Astrocyte of the spinal cord (primary cell): ENCODE data around the gene CCNI2.

Source experiments
- DNase-seq: peaks from one replicate; pipeline ENCODE4 v3.0.0; 2011; ENCODE audit warnings: low read depth, low spot score
- H3K4me3 ChIP-seq: 2 replicates; pipeline ENCODE4 v1.5.1; 2011; ENCODE audit warnings: low read depth, mild to moderate bottlenecking, low read length, moderate library complexity
- CTCF ChIP-seq: IDR thresholded peaks from 2 replicates; pipeline ENCODE4 v1.5.1; 2012; ENCODE audit warnings: low read depth, mild to moderate bottlenecking, low read length, inconsistent platforms
- in situ Hi-C: cut with HindIII; loops from 2 replicates; pipeline ENCODE4 v1.10.0; 2017; ENCODE audit warnings: low sequenced_read_pairs

CCNI2 gene

GRCh38 chr5:132746954-132747615 is at the start of gene CCNI2:
TSS of gene CCNI2 (plus strand) at chr5:132747426. CDS start at chr5:132747496, 70 bp downstream.
- in situ Hi-C loops, result no loop called here
- peak within 1 kb of the TSS; percentile 32 for H3K4me3 ChIP-seq
- DNase-seq, result no peak
- peak; percentile 41 for TF ChIP-seq CTCF

- no peak for TF ChIP-seq CTCF
- DNase-seq, result no peak
- in situ Hi-C loops, result no loop called here
These were observed 42.4 kb upstream of the CCNI2 start for GRCh38 chr5:132704875-132705274.

GRCh38 chr5:132708645-132709044 is 38.6 kb upstream of the CCNI2 start:
- in situ Hi-C loops, result no loop called here
- no peak overlapping the region for H3K4me3 ChIP-seq
- DNase-seq, result no peak
- TF ChIP-seq CTCF, result no peak

More at GRCh38 chr5:132704875-132705274, 42.4 kb upstream of the CCNI2 start:
- no peak overlapping the region for H3K4me3 ChIP-seq

- DNase-seq, result peak; percentile 16
- in situ Hi-C loops, result no loop called here
- peak; percentile 11 for TF ChIP-seq CTCF
- H3K4me3 ChIP-seq, result no peak overlapping the region
These were observed 32.5 kb upstream of the CCNI2 start for GRCh38 chr5:132714456-132715307.

GRCh38 chr5:132718544-132719312 is 28.5 kb upstream of the CCNI2 start:
- no peak for TF ChIP-seq CTCF
- in situ Hi-C loops, result no loop called here
- H3K4me3 ChIP-seq, result no peak overlapping the region
- DNase-seq, result no peak

GRCh38 chr5:132725745-132726144 is 21.5 kb upstream of the CCNI2 start:
- no peak for DNase-seq
- no peak overlapping the region for H3K4me3 ChIP-seq
- no peak for TF ChIP-seq CTCF
- in situ Hi-C loops, result no loop called here
